Fibroblast of skin of right quadriceps (primary cell): ENCODE data around the gene ATF7.
A peak's percentile ranks its signal among the peaks of the same experiment; 100 is the strongest.
"Not testable (repeated sequence)": the region's sequence is repeated elsewhere in the genome, so short reads cannot be mapped to it uniquely, and the experiment has no call there.

Experiments used
- DNase-seq: peaks from one replicate; pipeline ENCODE4 v3.0.0-alpha.2; 2013

The ATF7 gene

DNA sequence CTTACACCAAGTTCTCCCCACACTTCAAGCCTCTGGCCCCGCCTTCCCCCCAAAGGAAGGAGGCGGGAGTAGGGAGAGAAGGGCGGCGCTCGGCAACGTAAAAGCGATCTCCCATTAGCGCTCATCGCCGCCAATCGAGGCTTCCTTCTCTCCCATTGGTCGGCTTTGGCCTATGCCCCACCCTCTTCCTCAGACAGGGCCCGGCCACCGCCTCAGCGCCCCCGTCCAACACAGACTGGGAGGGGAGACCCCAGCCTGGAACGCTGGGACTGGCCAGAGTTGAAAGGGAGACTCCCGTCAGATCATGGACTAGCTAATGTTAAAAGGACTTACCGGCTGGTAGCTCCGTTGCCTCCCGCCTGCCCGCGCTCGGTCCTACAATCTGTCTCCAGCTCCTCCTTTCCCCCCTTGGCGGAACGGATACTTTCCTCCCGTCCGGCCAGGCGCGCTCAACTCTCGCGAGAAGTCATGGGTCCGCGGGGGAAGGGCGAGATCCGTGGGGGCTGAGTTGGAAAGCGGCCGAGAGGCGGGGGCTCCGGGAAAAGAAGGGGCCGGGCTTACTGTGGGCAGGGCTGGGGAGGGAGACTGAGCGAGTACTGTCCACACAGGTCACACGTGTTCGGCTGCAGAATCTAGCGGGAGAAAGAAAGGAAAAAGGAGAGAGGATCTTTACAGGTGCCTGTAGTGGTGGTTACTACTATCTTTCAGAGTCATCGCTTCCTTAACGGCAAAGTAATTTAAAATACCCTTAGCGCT, at the start of gene ATF7:
ATF7 (minus strand) TSS at position 437 of the 756 bp plus-strand sequence. CDS start 25,382 bp downstream, outside the sequence.
- DNase-seq: peak; percentile 98

GRCh38 chr12:53674977-53675700, 49.0 kb upstream of the ATF7 start:
- no peak for DNase-seq

GRCh38 chr12:53670971-53671370, 44.8 kb upstream of the ATF7 start:
- DNase-seq: no peak

DNA sequence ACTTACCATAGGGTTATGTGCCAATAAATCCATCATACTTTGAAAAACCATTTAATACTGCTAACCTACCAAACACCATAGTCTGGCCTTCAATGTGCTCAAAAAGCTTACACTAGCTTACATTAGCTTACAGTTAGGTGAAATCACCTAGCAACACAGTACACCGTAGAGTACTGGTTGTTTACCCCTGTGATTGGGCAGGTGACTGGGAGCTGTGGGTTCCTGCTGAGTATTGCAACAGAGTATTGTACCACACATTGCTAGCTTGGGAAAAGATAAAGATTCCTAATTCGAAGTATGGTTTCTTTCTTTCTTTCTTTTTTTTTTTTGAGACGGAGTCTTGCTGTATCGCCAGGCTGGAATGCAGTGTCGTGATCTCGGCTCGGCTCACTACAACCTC, 44.1 kb upstream of the ATF7 start:
- DNase-seq: no peak

DNA sequence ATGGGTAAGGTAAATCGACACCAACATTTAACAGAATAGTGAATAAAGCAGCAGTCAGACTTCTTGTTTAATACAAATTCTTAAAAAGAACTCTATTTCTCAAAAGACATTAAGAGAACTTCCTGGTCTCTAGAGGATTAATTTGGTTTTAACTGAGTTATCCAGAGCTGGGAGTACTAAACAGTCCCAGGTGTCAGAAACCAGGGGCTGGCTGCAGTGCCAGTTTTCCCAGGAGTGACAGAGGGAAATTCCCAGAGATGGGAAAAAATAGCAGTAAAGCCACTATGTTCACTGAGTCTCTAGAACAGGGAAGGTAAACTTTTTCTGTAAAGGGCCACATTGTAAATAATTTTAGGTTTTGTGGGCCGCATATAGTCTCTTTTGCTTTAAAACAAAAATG, 40.9 kb upstream of the ATF7 start:
- no peak for DNase-seq

- no peak for DNase-seq
Measured at GRCh38 chr12:53664936-53665335, 38.8 kb upstream of the ATF7 start.

GRCh38 chr12:53664191-53664590, 38.0 kb upstream of the ATF7 start:
- DNase-seq: no peak

DNA sequence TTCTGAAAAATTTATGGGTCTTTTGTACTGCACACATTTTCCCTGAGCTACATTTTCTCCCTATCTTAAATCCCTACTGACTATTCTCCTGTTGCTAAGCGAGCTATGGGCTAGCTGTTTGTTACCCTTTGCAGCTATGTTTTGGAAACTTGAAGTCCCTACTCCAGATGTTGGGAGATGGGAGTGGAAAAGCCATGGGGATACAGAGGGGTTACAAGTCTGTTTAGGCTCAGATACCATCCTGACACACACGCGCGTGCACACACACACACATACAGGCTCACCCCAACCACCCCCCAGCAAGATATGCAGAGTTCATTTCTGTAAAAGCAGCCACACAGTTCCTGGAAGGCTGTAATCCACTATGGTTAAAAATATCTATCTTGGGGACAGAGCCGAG, 33.9 kb upstream of the ATF7 start:
- DNase-seq: no peak

GRCh38 chr12:53659571-53659981, 33.4 kb upstream of the ATF7 start:
- DNase-seq: no peak

GRCh38 chr12:53659011-53659551, 32.9 kb upstream of the ATF7 start:
- peak; percentile 51 for DNase-seq

- DNase-seq: no peak
Measured at GRCh38 chr12:53657041-53657440, 30.9 kb upstream of the ATF7 start.

DNA sequence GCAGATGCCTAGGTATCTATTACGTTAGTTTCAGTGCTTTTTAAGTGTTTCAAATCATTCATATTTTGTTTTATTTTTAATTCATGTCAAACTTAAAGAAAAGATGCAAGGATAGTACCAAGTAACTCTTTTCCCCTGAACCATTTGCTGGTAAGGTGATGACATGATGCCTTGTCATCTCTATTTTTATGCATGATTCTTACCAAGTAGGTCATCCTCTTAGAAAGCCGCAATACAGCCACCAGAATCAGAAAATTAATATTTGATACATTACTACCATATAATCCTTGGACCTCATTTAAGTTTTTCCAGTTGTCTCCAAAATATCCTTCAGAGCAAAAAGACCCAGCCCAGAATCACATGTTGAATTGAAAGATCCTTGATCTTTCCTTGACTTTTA, 27.4 kb upstream of the ATF7 start:
- DNase-seq: no peak

DNA sequence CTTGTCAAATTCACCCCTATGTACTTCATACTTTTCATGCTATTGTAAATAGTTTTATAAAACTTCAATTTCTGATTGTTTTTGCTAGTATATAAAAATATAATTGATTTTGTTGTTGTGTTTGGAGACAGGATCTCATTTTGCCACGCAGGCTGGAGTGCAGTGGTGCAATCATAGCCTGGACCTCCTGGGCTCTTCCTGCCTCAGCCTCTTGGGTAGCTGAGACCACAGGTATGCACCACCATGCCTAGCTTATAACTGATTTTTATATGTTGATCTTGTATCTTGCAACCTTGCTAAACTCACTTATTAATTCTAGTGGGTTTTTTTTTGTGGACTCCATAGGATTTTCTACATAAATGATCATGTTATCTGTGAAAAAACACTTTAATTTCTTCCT, 26.2 kb upstream of the ATF7 start:
- DNase-seq: peak; percentile 55

- no peak for DNase-seq
Measured at GRCh38 chr12:53651737-53652136, 25.6 kb upstream of the ATF7 start.

DNA sequence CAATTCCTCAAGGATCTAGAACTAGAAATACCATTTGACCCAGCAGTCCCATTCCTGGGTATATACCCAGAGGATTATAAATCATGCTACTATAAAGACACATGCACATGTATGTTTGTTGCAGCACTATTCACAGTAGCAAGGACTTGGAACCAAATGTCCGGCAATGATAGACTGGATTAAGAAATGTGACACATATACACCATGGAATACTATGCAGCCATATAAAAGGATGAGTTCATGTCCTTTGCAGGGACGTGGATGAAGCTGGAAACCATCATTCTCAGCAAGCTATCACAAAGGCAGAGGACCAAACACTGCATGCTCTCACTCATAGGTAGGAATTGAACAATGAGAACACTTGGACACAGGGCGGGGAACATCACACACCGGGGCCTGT, 20.1 kb upstream of the ATF7 start:
- DNase-seq: not testable (repeated sequence)

DNA sequence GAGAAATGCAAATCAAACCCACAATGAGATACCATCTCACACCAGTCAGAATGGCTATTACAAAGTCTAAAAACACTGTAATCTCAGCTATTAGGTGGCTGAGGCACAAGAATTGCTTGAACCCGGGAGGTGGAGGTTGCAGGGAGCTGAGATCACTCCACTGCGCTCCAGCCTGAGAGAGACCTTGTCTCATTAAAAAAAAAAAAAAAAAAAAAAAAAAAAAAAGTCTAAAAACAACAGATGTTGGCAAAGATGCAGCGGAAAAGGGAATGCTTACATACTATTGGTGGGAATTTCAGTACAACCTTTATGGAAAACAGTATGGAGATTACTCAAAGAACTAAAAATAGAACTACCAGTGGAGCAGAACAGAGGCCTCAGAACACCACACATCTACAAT, 19.0 kb upstream of the ATF7 start:
- peak; percentile 41 for DNase-seq

DNA sequence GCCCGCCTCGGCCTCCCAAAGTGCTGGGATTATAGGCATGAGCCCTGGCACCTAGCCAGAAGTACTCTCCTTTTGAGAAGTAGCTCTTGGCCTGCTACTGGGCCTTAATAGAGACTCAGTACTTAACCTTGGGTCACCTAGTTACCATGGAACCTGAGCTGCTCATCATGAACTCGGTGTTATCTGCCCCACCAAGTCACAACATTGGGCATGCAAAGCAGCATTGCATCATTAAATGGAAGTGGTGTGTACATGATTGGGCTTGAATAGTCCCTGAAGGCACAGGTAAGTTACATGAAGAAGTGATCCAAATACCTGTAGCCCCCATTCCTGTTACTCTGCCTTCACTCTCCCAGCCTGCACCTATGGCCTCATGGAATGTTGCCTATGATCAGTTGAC, 18.0 kb upstream of the ATF7 start:
- no peak for DNase-seq

DNA sequence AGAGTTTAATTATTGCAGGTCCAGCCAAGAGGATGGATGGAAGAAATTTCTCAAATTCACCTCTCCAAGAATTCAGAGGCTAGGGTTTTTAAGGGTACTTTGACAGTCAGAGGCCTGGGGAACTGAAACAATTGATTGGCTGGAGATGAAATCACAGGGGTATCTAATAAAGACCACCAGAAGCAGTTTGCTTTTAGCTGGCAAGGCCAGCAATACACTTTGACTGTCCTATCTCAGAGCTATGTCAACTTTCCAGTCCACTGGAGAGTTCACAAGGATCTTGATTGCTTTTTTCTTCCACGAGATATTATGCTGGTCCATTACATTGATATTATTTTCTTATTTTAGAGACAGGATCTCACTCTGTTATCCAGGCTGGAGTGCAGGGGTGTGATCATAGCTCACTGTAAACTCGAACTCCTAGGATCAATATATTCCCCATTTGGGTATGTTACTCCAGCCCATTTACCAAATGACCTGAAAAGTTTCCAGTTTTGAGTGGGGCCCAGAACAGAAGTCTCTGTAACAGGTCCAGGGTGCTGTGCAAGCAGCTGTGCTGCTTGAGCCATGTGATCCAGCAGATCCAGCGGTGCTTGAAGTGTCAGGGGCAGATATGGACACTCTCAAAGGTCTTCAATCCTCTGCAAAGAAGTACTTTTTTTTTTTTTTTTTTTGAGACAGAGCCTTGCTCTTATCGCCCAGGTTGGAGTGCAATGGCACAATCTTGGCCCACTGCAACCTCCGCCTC, 17.2 kb upstream of the ATF7 start:
- DNase-seq: no peak

GRCh38 chr12:53638057-53638456, 11.9 kb upstream of the ATF7 start:
- DNase-seq: no peak

DNA sequence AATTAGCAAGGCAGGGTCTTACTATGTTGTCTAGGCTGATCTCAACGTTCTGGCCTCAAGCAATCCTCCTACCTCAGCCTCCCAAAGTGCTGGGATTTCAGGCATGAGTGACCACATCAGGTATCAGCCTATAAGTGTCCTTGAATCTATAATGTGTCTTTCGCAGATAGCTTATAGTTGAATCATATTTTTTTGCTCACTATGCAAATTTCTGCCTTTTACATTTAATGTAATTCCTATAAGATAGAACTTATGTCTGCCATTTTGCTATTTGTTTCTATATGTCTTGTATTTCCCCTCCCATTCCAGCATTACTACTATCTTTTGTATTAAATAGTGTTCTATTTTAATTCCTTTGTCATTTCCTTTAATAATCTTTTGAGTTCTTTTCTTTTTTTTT, 10.5 kb upstream of the ATF7 start:
- DNase-seq: no peak

GRCh38 chr12:53635708-53636107, 9.5 kb upstream of the ATF7 start:
- not testable (repeated sequence) for DNase-seq

DNA sequence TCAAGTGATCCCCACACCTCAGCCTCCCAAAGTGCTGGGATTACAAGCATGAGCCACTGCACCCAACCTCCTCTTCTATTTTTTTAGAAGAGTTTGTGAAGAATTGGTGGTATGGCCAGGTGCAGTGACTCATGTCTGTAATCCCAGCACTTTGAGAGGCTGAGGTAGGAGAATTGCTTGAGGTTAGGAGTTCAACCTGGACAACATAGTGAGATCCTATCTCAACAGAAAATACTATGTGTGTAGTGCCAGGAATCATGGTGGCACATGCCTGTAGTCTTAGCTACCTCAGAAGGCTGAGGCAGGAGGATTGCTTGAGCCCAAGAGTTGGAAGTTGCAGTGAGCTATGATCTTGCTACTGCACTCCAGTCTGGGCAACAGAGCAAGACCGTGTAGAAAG, 5.5 kb upstream of the ATF7 start:
- DNase-seq: no peak

DNA sequence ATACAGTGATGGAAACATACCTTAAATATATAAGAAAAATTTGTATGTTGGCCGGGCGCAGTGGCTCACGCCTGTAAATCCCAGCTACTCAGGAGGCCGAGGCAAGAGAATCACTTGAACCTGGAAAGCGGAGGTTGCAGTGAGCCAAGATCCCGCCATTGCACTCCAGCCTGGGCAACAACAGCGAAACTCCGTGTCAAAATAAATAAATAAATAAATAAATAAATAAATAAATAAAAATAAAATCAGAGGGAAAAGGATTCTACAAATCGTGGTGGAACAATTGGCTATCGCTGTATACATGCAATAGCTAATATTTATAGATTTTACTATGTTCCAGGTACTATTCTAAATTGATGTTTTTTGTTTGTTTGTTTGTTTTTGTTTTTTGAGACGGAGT, 1.7 kb upstream of the ATF7 start:
- no peak for DNase-seq
